HepG2 (cell line): Measurements from ENCODE around the gene MYCBPAP. TPM values are rescaled to one million over a fixed set of nuclear protein-coding genes. Genes with fewer than 3 reads are reported as not detected.

ENCODE experiments used
- GZF1 ChIP-seq: sonication (generic); formaldehyde crosslinking; IDR thresholded peaks from 2 replicates; pipeline ENCODE4 v1.5.1; 2020; ENCODE audit warnings: mild to moderate bottlenecking, missing genetic modification reagents
- HNRNPK ChIP-seq: fragments of 200-400 bp; formaldehyde crosslinking; IDR thresholded peaks from 2 replicates; pipeline ENCODE4 v1.6.1; 2018; ENCODE audit warnings: low read length, low read depth, moderate library complexity, mild to moderate bottlenecking; ENCODE audit not compliant: poor library complexity, severe bottlenecking
- ONECUT2 ChIP-seq: sonication (generic); formaldehyde crosslinking; IDR thresholded peaks from 2 replicates; pipeline ENCODE4 v1.4.0; 2020; ENCODE audit warnings: missing genetic modification reagents
- PHF20 ChIP-seq: sonication (generic); formaldehyde crosslinking; IDR thresholded peaks from 2 replicates; pipeline ENCODE4 v1.5.0; 2020; ENCODE audit warnings: mild to moderate bottlenecking, missing genetic modification reagents
- RNF2 ChIP-seq: fragments of 450-650 bp; conservative IDR thresholded peaks from 2 replicates; pipeline ENCODE4 v1.6.1; 2016; ENCODE audit warnings: low read depth
- SYNCRIP ChIP-seq: fragments of 200-400 bp; formaldehyde crosslinking; IDR thresholded peaks from 2 replicates; pipeline ENCODE4 v1.6.1; 2018; ENCODE audit warnings: mild to moderate bottlenecking, low read depth, low read length; ENCODE audit not compliant: insufficient read depth
- ZKSCAN5 ChIP-seq: sonication (generic); formaldehyde crosslinking; IDR thresholded peaks from 2 replicates; pipeline ENCODE4 v1.5.1; 2020; ENCODE audit warnings: mild to moderate bottlenecking, missing genetic modification reagents
- ZNF264 ChIP-seq: sonication (generic); formaldehyde crosslinking; IDR thresholded peaks from 2 replicates; pipeline ENCODE4 v1.4.0; 2020; ENCODE audit warnings: missing genetic modification reagents
- ZNF646 ChIP-seq: sonication (generic); formaldehyde crosslinking; IDR thresholded peaks from 2 replicates; pipeline ENCODE4 v1.9.0; 2021; ENCODE audit warnings: mild to moderate bottlenecking, missing genetic modification reagents
- polyA plus RNA-seq, 8 experiments: library from polyadenylated mRNA; depleted of rRNA in 3 of 8; stranded (reverse) in 7 of 8; unstranded in 1 of 8; fragments of >200 nt; fragmentation: Illumina TruSeq in 4 of 8; extraction: Trizol in 4 of 8; gene quantifications; 2 replicates each; pipeline versions ENCODE4 v1.2.1 to v1.2.3, GENCODE V29; 2011 to 2016; ENCODE audit warnings: low read depth in 4 of 8, missing spikeins in 1 of 8, mixed read lengths in 1 of 8; ENCODE audit not compliant: insufficient read depth in 1 of 8
- total RNA-seq, 5 experiments: library from RNA; depleted of rRNA; stranded (reverse); fragments of >200 nt; fragmentation: Illumina TruSeq; extraction: Trizol; gene quantifications; 2 replicates each; pipeline ENCODE4 v1.2.3, GENCODE V29; 2016; ENCODE audit warnings: low read depth in 1 of 5
- TF ChIP-seq, protein P1 (sequence below): sonication (generic); formaldehyde crosslinking; IDR thresholded peaks from 2 replicates; pipeline ENCODE4 v1.4.0; 2020; ENCODE audit warnings: missing genetic modification reagents, mild to moderate bottlenecking, borderline replicate concordance
- TF ChIP-seq, protein P2 (sequence below): sonication (generic); formaldehyde crosslinking; IDR thresholded peaks from 2 replicates; pipeline ENCODE4 v1.4.0; 2020; ENCODE audit warnings: missing genetic modification reagents
- TF ChIP-seq, protein P3 (sequence below): sonication (generic); formaldehyde crosslinking; IDR thresholded peaks from 2 replicates; pipeline ENCODE4 v1.4.0; 2020; ENCODE audit warnings: missing genetic modification reagents
- TF ChIP-seq, protein P4 (sequence below): sonication (generic); formaldehyde crosslinking; IDR thresholded peaks from 2 replicates; pipeline ENCODE4 v1.9.0; 2022; ENCODE audit warnings: missing genetic modification reagents, mild to moderate bottlenecking, borderline replicate concordance

MYCBPAP gene
- total and polyA plus RNA-seq, 2 of the 13 experiments (the other 11 are each of a cell fraction or from before 2014, with no cell fraction given) = 0.22 to 0.24 TPM

GRCh38 chr17:50531428-50532025, 23.3 kb downstream of the MYCBPAP start (continued):
- no peak for TF ChIP-seq ZNF264 (CRISPR knock-in tag)
- no peak for TF ChIP-seq RNF2
- TF ChIP-seq ONECUT2 = peak; percentile 19; the same call in 1 of the 2 replicates
- TF ChIP-seq, protein P1, sequence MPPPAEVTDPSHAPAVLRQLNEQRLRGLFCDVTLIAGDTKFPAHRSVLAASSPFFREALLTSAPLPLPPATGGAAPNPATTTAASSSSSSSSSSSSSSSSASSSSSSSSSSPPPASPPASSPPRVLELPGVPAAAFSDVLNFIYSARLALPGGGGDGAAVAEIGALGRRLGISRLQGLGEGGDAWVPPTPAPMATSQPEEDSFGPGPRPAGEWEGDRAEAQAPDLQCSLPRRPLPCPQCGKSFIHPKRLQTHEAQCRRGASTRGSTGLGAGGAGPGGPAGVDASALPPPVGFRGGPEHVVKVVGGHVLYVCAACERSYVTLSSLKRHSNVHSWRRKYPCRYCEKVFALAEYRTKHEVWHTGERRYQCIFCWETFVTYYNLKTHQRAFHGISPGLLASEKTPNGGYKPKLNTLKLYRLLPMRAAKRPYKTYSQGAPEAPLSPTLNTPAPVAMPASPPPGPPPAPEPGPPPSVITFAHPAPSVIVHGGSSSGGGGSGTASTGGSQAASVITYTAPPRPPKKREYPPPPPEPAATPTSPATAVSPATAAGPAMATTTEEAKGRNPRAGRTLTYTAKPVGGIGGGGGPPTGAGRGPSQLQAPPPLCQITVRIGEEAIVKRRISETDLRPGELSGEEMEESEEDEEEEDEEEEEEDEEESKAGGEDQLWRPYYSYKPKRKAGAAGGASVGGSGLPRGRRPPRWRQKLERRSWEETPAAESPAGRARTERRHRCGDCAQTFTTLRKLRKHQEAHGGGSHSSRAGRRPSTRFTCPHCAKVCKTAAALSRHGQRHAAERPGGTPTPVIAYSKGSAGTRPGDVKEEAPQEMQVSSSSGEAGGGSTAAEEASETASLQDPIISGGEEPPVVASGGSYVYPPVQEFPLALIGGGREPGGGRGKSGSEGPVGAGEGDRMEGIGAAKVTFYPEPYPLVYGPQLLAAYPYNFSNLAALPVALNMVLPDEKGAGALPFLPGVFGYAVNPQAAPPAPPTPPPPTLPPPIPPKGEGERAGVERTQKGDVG (CRISPR knock-in tag) = no peak
- no peak for TF ChIP-seq ZNF646 (CRISPR knock-in tag)
- TF ChIP-seq, protein P2, sequence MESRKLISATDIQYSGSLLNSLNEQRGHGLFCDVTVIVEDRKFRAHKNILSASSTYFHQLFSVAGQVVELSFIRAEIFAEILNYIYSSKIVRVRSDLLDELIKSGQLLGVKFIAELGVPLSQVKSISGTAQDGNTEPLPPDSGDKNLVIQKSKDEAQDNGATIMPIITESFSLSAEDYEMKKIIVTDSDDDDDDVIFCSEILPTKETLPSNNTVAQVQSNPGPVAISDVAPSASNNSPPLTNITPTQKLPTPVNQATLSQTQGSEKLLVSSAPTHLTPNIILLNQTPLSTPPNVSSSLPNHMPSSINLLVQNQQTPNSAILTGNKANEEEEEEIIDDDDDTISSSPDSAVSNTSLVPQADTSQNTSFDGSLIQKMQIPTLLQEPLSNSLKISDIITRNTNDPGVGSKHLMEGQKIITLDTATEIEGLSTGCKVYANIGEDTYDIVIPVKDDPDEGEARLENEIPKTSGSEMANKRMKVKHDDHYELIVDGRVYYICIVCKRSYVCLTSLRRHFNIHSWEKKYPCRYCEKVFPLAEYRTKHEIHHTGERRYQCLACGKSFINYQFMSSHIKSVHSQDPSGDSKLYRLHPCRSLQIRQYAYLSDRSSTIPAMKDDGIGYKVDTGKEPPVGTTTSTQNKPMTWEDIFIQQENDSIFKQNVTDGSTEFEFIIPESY = no peak
- no peak for TF ChIP-seq SYNCRIP
- TF ChIP-seq, protein P3, sequence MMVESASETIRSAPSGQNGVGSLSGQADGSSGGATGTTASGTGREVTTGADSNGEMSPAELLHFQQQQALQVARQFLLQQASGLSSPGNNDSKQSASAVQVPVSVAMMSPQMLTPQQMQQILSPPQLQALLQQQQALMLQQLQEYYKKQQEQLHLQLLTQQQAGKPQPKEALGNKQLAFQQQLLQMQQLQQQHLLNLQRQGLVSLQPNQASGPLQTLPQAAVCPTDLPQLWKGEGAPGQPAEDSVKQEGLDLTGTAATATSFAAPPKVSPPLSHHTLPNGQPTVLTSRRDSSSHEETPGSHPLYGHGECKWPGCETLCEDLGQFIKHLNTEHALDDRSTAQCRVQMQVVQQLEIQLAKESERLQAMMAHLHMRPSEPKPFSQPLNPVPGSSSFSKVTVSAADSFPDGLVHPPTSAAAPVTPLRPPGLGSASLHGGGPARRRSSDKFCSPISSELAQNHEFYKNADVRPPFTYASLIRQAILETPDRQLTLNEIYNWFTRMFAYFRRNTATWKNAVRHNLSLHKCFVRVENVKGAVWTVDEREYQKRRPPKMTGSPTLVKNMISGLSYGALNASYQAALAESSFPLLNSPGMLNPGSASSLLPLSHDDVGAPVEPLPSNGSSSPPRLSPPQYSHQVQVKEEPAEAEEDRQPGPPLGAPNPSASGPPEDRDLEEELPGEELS (CRISPR knock-in tag) = no peak
- no peak for TF ChIP-seq GZF1
- no peak for TF ChIP-seq PHF20 (CRISPR knock-in tag)
- TF ChIP-seq HNRNPK = no peak
- no peak for TF ChIP-seq ZKSCAN5 (CRISPR knock-in tag)
- TF ChIP-seq, protein P4, sequence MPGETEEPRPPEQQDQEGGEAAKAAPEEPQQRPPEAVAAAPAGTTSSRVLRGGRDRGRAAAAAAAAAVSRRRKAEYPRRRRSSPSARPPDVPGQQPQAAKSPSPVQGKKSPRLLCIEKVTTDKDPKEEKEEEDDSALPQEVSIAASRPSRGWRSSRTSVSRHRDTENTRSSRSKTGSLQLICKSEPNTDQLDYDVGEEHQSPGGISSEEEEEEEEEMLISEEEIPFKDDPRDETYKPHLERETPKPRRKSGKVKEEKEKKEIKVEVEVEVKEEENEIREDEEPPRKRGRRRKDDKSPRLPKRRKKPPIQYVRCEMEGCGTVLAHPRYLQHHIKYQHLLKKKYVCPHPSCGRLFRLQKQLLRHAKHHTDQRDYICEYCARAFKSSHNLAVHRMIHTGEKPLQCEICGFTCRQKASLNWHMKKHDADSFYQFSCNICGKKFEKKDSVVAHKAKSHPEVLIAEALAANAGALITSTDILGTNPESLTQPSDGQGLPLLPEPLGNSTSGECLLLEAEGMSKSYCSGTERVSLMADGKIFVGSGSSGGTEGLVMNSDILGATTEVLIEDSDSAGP (CRISPR knock-in tag) = 0 out of 2 replicates have a peak, but pooled peaks have one; percentile 1
